Fibroblast of lung (primary cell): ENCODE results near the gene KDM3A. TPM values are rescaled to one million over a fixed set of nuclear protein-coding genes. Genes with fewer than 3 reads are reported as not detected.
A peak's percentile ranks its signal among the peaks of the same experiment; 100 is the strongest.

Experiments
- DNase-seq, 2 donors: peaks; one replicate each; pipeline versions ENCODE4 v3.0.0 to v3.0.0-alpha.2; 2010; ENCODE audit warnings: low read depth in 2 of 2
- H2AFZ ChIP-seq: 2 replicates; pipeline ENCODE4 v1.5.1; 2012; ENCODE audit warnings: low read length, control low read depth, inconsistent platforms
- H3K27ac ChIP-seq: 2 replicates; pipeline ENCODE4 v1.5.1; 2011; ENCODE audit warnings: low read length, control low read depth; ENCODE audit not compliant: insufficient read depth
- H3K27me3 ChIP-seq: 2 replicates; pipeline ENCODE4 v1.5.1; 2011; ENCODE audit warnings: mild to moderate bottlenecking, low read length; ENCODE audit not compliant: control insufficient read depth, insufficient read depth
- H3K36me3 ChIP-seq: 2 replicates; pipeline ENCODE4 v1.5.1; 2011; ENCODE audit warnings: low read length; ENCODE audit not compliant: control insufficient read depth, insufficient read depth
- H3K4me1 ChIP-seq: 2 replicates; pipeline ENCODE4 v1.5.1; 2011; ENCODE audit warnings: low read length; ENCODE audit not compliant: control insufficient read depth, insufficient read depth; ENCODE audit errors: extremely low read depth
- H3K4me2 ChIP-seq: 2 replicates; pipeline ENCODE4 v1.5.1; 2011; ENCODE audit warnings: low read length, control low read depth; ENCODE audit not compliant: insufficient read depth; ENCODE audit errors: extremely low read depth
- H3K4me3 ChIP-seq, 4 experiments: fragments of 200-600 bp in 1 of 4; sonication (generic) in 1 of 4; replicated peaks in 1 of 4; 2 replicates each; pipeline ENCODE4 v1.5.1; 2011 to 2016; ENCODE audit warnings: low read length in 4 of 4, low read depth in 3 of 4, mild to moderate bottlenecking in 3 of 4, control low read depth in 2 of 4, inconsistent platforms in 1 of 4, mixed read lengths in 1 of 4; ENCODE audit not compliant: insufficient read depth in 1 of 4; ENCODE audit errors: control extremely low read depth in 1 of 4
- H3K79me2 ChIP-seq: 2 replicates; pipeline ENCODE4 v1.5.1; 2012; ENCODE audit warnings: mild to moderate bottlenecking, low read length, inconsistent platforms; ENCODE audit not compliant: control insufficient read depth, insufficient read depth
- H3K9ac ChIP-seq: 2 replicates; pipeline ENCODE4 v1.5.1; 2011; ENCODE audit warnings: mild to moderate bottlenecking, low read length, control low read depth; ENCODE audit not compliant: insufficient read depth
- H3K9me3 ChIP-seq: 2 replicates; pipeline ENCODE4 v1.5.1; 2012; ENCODE audit warnings: low read depth, low read length; ENCODE audit not compliant: control insufficient read depth, insufficient read depth
- H4K20me1 ChIP-seq: 2 replicates; pipeline ENCODE4 v1.5.1; 2011; ENCODE audit warnings: low read length; ENCODE audit not compliant: control insufficient read depth, insufficient read depth; ENCODE audit errors: extremely low read depth
- CTCF ChIP-seq, 2 donors: IDR thresholded peaks in 1 of 2; conservative IDR thresholded peaks in 1 of 2; 1 replicate in 1 of 2; 2 replicates in 1 of 2; pipeline ENCODE4 v1.5.1; 2011 to 2012; ENCODE audit warnings: low read length in 2 of 2, control low read depth in 1 of 2, inconsistent platforms in 1 of 2, low read depth in 1 of 2, mild to moderate bottlenecking in 1 of 2
- EZH2 ChIP-seq: IDR thresholded peaks from 2 replicates; pipeline ENCODE4 v1.5.1; 2012; ENCODE audit warnings: low read length, control low read depth, mild to moderate bottlenecking; ENCODE audit errors: missing control alignments
- polyA plus RNA-seq, 2 donors: library from polyadenylated mRNA; depleted of rRNA in 1 of 2; stranded (reverse) in 1 of 2; unstranded in 1 of 2; fragments of >200 nt; gene quantifications; 2 replicates each; pipeline ENCODE4 v1.2.1, GENCODE V29; 2011 to 2012; ENCODE audit warnings: missing spikeins in 1 of 2
- total RNA-seq: library from RNA; depleted of rRNA; stranded (reverse); fragments of >200 nt; gene quantifications from 2 replicates; pipeline ENCODE4 v1.2.1, GENCODE V29; 2014

Gene KDM3A
- total and polyA plus RNA-seq, 2 donors (not counting 1 experiment from before 2014, with no cell fraction given), result 20.5 to 26.0 TPM

- Histone ChIP-seq H3K9me3 (no peaks in the 10 kb centered on the region), H3K27me3 (peaks cover 3% of the 10 kb centered on the region), H3K9ac (no peak overlapping the region), H3K79me2 (no peaks in the 10 kb centered on the region), H3K4me3 (no peak overlapping the region), H3K36me3 (no peaks in the 10 kb centered on the region), H3K4me2 (no peak overlapping the region), H3K27ac (no peak overlapping the region), H4K20me1 (no peaks in the 10 kb centered on the region), H2AFZ (no peak overlapping the region), H3K4me1 (no peaks in the 10 kb centered on the region)
- no peak for TF ChIP-seq CTCF (conservative IDR thresholded peaks at IDR 0.05 in 1 of 2, IDR thresholded peaks at IDR 0.05 in 1 of 2; ENCODE audit: low read depth in 1 of 2, low read length in 2 of 2)
- no peak for TF ChIP-seq EZH2
- no peak for DNase-seq
Measured at GRCh38 chr2:86414996-86415395, 26.2 kb upstream of the KDM3A start.

GRCh38 chr2:86416146-86416545 lies 25.0 kb upstream of the KDM3A start:
- no peak for DNase-seq
- Histone ChIP-seq H4K20me1 (no peaks in the 10 kb centered on the region), H3K9me3 (no peaks in the 10 kb centered on the region), H3K9ac (no peak overlapping the region), H2AFZ (no peak overlapping the region), H3K79me2 (no peaks in the 10 kb centered on the region), H3K4me1 (no peaks in the 10 kb centered on the region), H3K36me3 (no peaks in the 10 kb centered on the region), H3K27me3 (peaks cover 3% of the 10 kb centered on the region), H3K4me2 (no peak overlapping the region), H3K27ac (no peak overlapping the region), H3K4me3 (no peak overlapping the region)
- TF ChIP-seq EZH2, result no peak

- no peaks in the 10 kb centered on the region for H3K36me3 ChIP-seq
- H3K9me3 ChIP-seq, result no peaks in the 10 kb centered on the region
- H3K27ac ChIP-seq, result no peak overlapping the region
- H2AFZ ChIP-seq, result no peak overlapping the region
- no peak overlapping the region for H3K9ac ChIP-seq
- H3K4me1 ChIP-seq, result no peaks in the 10 kb centered on the region
- no peaks in the 10 kb centered on the region for H4K20me1 ChIP-seq
- H3K4me3 ChIP-seq, result no peak overlapping the region
- peaks cover 3% of the 10 kb centered on the region for H3K27me3 ChIP-seq
- no peaks in the 10 kb centered on the region for H3K79me2 ChIP-seq
- H3K4me2 ChIP-seq, result no peak overlapping the region
- no peak for TF ChIP-seq EZH2
- no peak for TF ChIP-seq CTCF (conservative IDR thresholded peaks at IDR 0.05 in 1 of 2, IDR thresholded peaks at IDR 0.05 in 1 of 2; ENCODE audit: low read depth in 1 of 2, low read length in 2 of 2)
- DNase-seq, result peak in 1 of 2 donors; percentile 58
Measured at GRCh38 chr2:86417961-86418360, 23.2 kb upstream of the KDM3A start.
